K562 (cell line): ENCODE measurements around the gene ASB2. TPM values are rescaled to one million over a fixed set of nuclear protein-coding genes. Genes with fewer than 3 reads are reported as not detected.
A peak's percentile ranks its signal among the peaks of the same experiment; 100 is the strongest.

Source experiments
- ATAC-seq: fragments of 200-7000 bp; cut with Tn5 transposase; 3 replicates; pipeline ENCODE4 v1.9.1; 2020; ENCODE audit warnings: moderate library complexity
- BruUV-seq: library from RNA; stranded (reverse); fragments of 400-500 nt; replicated peaks from 2 replicates; lab custom pipeline; 2021; lab: Mats Ljungman, UMichigan
- CTCF ChIA-PET: fragments of 300-600 bp; formaldehyde crosslinking; extraction: SDS; loops from one replicate; lab custom pipeline; 2021; ENCODE audit warnings: low intra/inter-chr PET ratio; lab: Yijun Ruan, JAX
- POLR2A ChIA-PET: fragments of 300-600, 350-650 bp; sonication (Branson Sonifier 250); formaldehyde crosslinking; extraction: SDS; loops from one replicate; lab custom pipeline; 2021; ENCODE audit warnings: antibody characterized with exemption, inconsistent platforms; lab: Yijun Ruan, JAX
- DNase-seq, 4 experiments: peaks; one replicate each; pipeline versions ENCODE4 v3.0.0 to v3.0.0-alpha.2; 2011 to 2018; ENCODE audit warnings: low spot score in 3 of 4, mixed read lengths in 3 of 4; ENCODE audit errors: extremely low read depth in 1 of 4
- FAIRE-seq: peaks from 2 replicates; lab custom pipeline; 2011; peaks lifted over from hg19 to GRCh38; lab: Jason Lieb, UNC
- H2AFZ ChIP-seq: 2 replicates; pipeline ENCODE4 v1.6.0; 2011; ENCODE audit warnings: low read depth, low read length, control low read depth, inconsistent platforms
- H3K27ac ChIP-seq: fragments of 200-600 bp; 3 replicates; pipeline ENCODE4 v1.8.0; 2011; ENCODE audit warnings: low read depth, mild to moderate bottlenecking, control low read depth, inconsistent platforms, low read length, moderate library complexity, mixed read lengths; ENCODE audit errors: extremely low read depth
- H3K27me3 ChIP-seq, 2 experiments: fragments of 300-600 bp in 1 of 2; 2 replicates in 1 of 2; 3 replicates in 1 of 2; pipeline versions ENCODE4 v1.6.0 to v1.8.0; 2011; ENCODE audit warnings: inconsistent platforms in 2 of 2, low read length in 2 of 2, mild to moderate bottlenecking in 1 of 2, mixed read lengths in 1 of 2, moderate library complexity in 1 of 2; ENCODE audit not compliant: control insufficient read depth in 2 of 2, insufficient read depth in 2 of 2
- H3K36me3 ChIP-seq: fragments of 300-600 bp; 3 replicates; pipeline ENCODE4 v1.8.0; 2011; ENCODE audit warnings: mild to moderate bottlenecking, low read length, inconsistent platforms; ENCODE audit not compliant: control insufficient read depth, insufficient read depth
- H3K4me1 ChIP-seq, 2 experiments: fragments of 200-600 bp in 1 of 2; replicated peaks in 1 of 2; 2 replicates in 1 of 2; 3 replicates in 1 of 2; pipeline versions ENCODE4 v1.5.1 to v1.8.0; 2011; ENCODE audit warnings: inconsistent platforms in 2 of 2, low read length in 2 of 2, mild to moderate bottlenecking in 1 of 2, mixed read lengths in 1 of 2, moderate library complexity in 1 of 2; ENCODE audit not compliant: control insufficient read depth in 2 of 2, insufficient read depth in 2 of 2
- H3K4me2 ChIP-seq: 2 replicates; pipeline ENCODE4 v1.6.1; 2011; ENCODE audit warnings: low read length, control low read depth, inconsistent platforms, mixed read lengths; ENCODE audit not compliant: insufficient read depth
- H3K4me3 ChIP-seq: fragments of 200-600 bp; sonication (generic), shearing (Covaris generic); 2 replicates; pipeline ENCODE4 v1.5.1; 2016; ENCODE audit warnings: control low read depth, inconsistent platforms
- H3K79me2 ChIP-seq: fragments of 200-600 bp; 3 replicates; pipeline ENCODE4 v1.8.0; 2011; ENCODE audit warnings: low read length, inconsistent platforms; ENCODE audit not compliant: control insufficient read depth, insufficient read depth
- H3K9ac ChIP-seq, 2 experiments: 2 replicates each; pipeline versions ENCODE4 v1.6.0 to v1.6.1; 2011; ENCODE audit warnings: low read depth in 2 of 2, low read length in 2 of 2, control low read depth in 1 of 2, inconsistent platforms in 1 of 2, mild to moderate bottlenecking in 1 of 2, mixed read lengths in 1 of 2; ENCODE audit not compliant: insufficient read depth in 1 of 2
- H3K9me1 ChIP-seq: one replicate; pipeline ENCODE4 v1.6.0; 2011; ENCODE audit warnings: inconsistent platforms, mild to moderate bottlenecking, low read length, moderate library complexity; ENCODE audit not compliant: control insufficient read depth, insufficient read depth
- H3K9me3 ChIP-seq: replicated peaks from 2 replicates; pipeline ENCODE4 v1.5.1; 2011; ENCODE audit warnings: low read depth, low read length, inconsistent platforms; ENCODE audit not compliant: control insufficient read depth, insufficient read depth
- H4K20me1 ChIP-seq: replicated peaks from 2 replicates; pipeline ENCODE4 v1.6.1; 2011; ENCODE audit warnings: low read length, inconsistent platforms, mixed read lengths; ENCODE audit not compliant: control insufficient read depth, insufficient read depth
- NCOA6 ChIP-seq: fragments of 450-650 bp; IDR thresholded peaks from 2 replicates; pipeline ENCODE4 v1.6.1; 2017; ENCODE audit warnings: mild to moderate bottlenecking
- RBM25 ChIP-seq: fragments of 200-400 bp; formaldehyde crosslinking; IDR thresholded peaks from 2 replicates; pipeline ENCODE4 v1.6.1; 2018; ENCODE audit warnings: low read length, low read depth, moderate library complexity; ENCODE audit not compliant: severe bottlenecking
- YY1 ChIP-seq, 3 experiments: IDR thresholded peaks; 2 replicates each; pipeline ENCODE4 v1.6.1; 2011; ENCODE audit warnings: low read length in 2 of 3, mild to moderate bottlenecking in 2 of 3, moderate library complexity in 2 of 3, borderline replicate concordance in 1 of 3, control low read depth in 1 of 3, low read depth in 1 of 3; ENCODE audit not compliant: insufficient read depth in 3 of 3, insufficient replicate concordance in 2 of 3, control insufficient read depth in 1 of 3, insufficient read length in 1 of 3; ENCODE audit errors: extremely low read depth in 1 of 3
- ZBTB26 ChIP-seq: fragments of 450-650 bp; formaldehyde crosslinking; IDR thresholded peaks from 2 replicates; pipeline ENCODE4 v1.4.0; 2022; ENCODE audit warnings: missing genetic modification characterization
- ZNF347 ChIP-seq: fragments of 450-650 bp; formaldehyde crosslinking; IDR thresholded peaks from 2 replicates; pipeline ENCODE4 v1.4.0; 2020; ENCODE audit warnings: low read depth, mild to moderate bottlenecking, moderate library complexity
- ZNF57 ChIP-seq: fragments of 450-650 bp; formaldehyde crosslinking; IDR thresholded peaks from 2 replicates; pipeline ENCODE4 v1.4.0; 2020; ENCODE audit warnings: mild to moderate bottlenecking, moderate library complexity
- WGBS: fragments of 100-300 bp; shearing (Covaris generic); methylation state at CpG from one replicate; pipeline ENCODE4 v1.1.6; 2016; ENCODE audit warnings: low coverage, mixed read lengths; ENCODE audit not compliant: insufficient coverage; ENCODE audit errors: missing lambda C conversion rate; 5-methylcytosine and 5-hydroxymethylcytosine counted together
- in situ Hi-C: fragments of 300-500 bp; cut with MboI; formaldehyde crosslinking; loops from 4 replicates; pipeline ENCODE4 v1.15.0; 2018; ENCODE audit warnings: inconsistent platforms, mixed read lengths
- intact Hi-C: fragments of 100-400 bp; cut with micrococcal nuclease; formaldehyde crosslinking; loops from 2 replicates; pipeline ENCODE4 v1.14.2; 2022
- polyA plus RNA-seq, 8 experiments: library from polyadenylated mRNA; depleted of rRNA in 4 of 8; stranded (reverse) in 5 of 8; unstranded in 3 of 8; fragments of >200 nt; fragmentation: Nextera tagmentation in 2 of 8; fragmentation: Illumina TruSeq in 1 of 8; extraction: Ambion mirVana in 2 of 8; extraction: Trizol in 1 of 8; gene quantifications; 2 replicates each; pipeline versions ENCODE4 v1.2.1 to v1.2.3, GENCODE V29; 2011 to 2014; ENCODE audit warnings: inconsistent platforms in 1 of 8, missing spikeins in 1 of 8
- total RNA-seq, 7 experiments: library from RNA; depleted of rRNA in 6 of 7; stranded (reverse); fragments of >200 nt in 6 of 7; fragmentation: Illumina TruSeq in 2 of 7; extraction: Trizol in 2 of 7; gene quantifications; 2 replicates each; pipeline versions ENCODE4 v1.2.1 to v1.2.3, GENCODE V29; 2011 to 2021; ENCODE audit warnings: low replicate concordance in 1 of 7

Gene ASB2
- total and polyA plus RNA-seq, 9 of the 15 experiments (the other 6 are each of a cell fraction or from before 2014, with no cell fraction given), result not detected

DNA sequence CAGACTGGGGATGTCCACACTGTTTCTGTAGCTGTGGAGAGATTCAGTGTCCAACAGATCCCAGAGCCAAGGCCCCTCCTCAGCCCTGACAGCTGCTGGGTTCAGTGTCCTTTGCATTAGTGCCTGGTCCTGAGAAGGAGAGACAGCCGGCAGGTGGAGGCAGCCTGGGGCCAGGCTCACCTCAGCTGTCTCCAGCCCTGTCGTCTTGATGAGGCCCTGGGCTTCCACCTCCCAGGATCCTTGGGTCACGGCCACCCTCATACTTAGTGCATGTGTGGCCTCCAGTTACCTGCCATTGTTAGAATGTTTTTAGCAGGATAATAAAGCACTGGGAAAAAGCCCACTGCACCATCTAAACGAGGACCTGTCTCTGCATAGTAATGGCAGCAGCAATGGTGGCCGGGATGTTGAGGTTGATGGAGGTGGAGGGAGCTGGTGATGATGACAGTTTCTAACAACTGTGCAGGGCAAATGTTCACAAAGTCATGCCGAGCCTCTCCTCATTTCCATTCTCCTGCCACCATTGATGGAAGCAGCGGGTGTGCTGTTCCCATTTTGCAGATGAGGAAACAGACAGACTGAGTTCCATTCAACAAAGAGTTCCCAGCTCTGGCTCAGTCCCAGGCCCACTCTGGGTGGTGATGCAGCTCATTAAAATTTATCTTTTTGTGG lies 17.7 kb downstream of the ASB2 start:
- DNase-seq (no peak), ATAC-seq (no peak), FAIRE-seq (no peak)
- no TSS peak for BruUV-seq
- Histone ChIP-seq H3K27me3 (peaks cover 2 to 12% of the 10 kb centered on the region in 2 experiments; a peak in 2 of 5 replicates), H3K79me2 (no peaks in the 10 kb centered on the region), H2AFZ (no peak overlapping the region), H3K4me2 (no peak overlapping the region), H3K9ac (no peak overlapping the region), H3K4me3 (no peak overlapping the region), H3K36me3 (no peaks in the 10 kb centered on the region), H3K9me3 (no peaks in the 10 kb centered on the region), H4K20me1 (no peaks in the 10 kb centered on the region), H3K27ac (no peak overlapping the region), H3K4me1 (peaks cover 0 to 8% of the 10 kb centered on the region in 2 experiments; a peak in 1 of 5 replicates), H3K9me1 (no peaks in the 10 kb centered on the region)
- 0% methylated on average over 5 of the region's 7 CpGs for WGBS
- intact Hi-C loops (no loop called here), in situ Hi-C loops (no loop called here)
- ChIA-PET POLR2A (no interaction called here), CTCF (no interaction called here)
- TF ChIP-seq RBM25 (peak; percentile 14), ZNF347 (no peak)

DNA sequence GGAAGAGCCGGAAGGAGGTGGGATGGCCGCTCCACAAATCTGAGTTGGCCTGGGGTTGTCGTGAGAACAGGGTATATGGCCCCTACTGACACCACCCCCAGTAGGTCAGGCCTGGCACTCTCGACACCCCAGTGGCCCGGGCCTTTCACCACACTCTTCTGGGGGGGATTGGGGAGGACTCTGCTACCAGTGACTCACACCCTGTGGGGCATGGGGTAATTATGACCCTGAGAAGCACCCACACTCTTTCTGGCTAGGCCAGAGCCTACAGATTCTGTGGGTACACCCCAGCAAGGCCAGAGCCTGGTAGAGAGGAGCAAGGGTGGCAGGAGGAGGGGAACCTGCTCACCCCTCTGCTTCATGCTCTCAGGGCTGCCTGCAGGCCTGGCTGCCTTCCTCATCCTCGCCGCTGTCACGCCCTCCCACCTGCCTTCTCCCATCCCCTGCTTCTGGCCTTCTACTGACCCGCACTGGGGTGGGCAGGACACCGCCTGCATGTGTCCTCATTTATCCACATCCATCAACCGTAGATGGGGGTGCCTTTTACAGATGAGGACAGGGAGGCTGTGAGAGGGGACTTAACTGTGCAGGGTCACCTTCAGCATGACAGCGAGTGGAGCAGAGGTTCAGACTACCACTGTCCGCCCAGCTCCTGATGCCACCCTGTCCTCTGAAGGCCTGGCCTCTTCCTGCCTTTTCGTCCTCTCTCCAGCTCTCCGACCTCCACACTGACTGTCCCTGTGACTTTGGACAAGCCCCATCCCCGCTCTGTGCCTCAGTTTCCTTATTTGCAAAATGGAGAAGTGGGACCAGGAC lies 18.4 kb downstream of the ASB2 start:
- Histone ChIP-seq H3K36me3 (no peaks in the 10 kb centered on the region), H3K9me1 (no peaks in the 10 kb centered on the region), H4K20me1 (no peaks in the 10 kb centered on the region), H3K27me3 (peaks cover 2 to 20% of the 10 kb centered on the region in 2 experiments; a peak in 2 of 5 replicates), H2AFZ (no peak overlapping the region), H3K4me3 (no peak overlapping the region), H3K4me1 (peaks cover 0 to 8% of the 10 kb centered on the region in 2 experiments; a peak in 1 of 5 replicates), H3K9ac (no peak overlapping the region), H3K79me2 (no peaks in the 10 kb centered on the region), H3K9me3 (no peaks in the 10 kb centered on the region), H3K27ac (no peak overlapping the region), H3K4me2 (no peak overlapping the region)
- in situ Hi-C loops, result no loop called here
- intact Hi-C loops, result no loop called here
- no peak for DNase-seq
- POLR2A ChIA-PET, result no interaction called here
- no TSS peak for BruUV-seq
- 5% methylated on average over 8 of the region's 16 CpGs for WGBS
- FAIRE-seq, result no peak
- CTCF ChIA-PET, result no interaction called here
- no peak for ATAC-seq
- TF ChIP-seq ZNF57 (CRISPR knock-in tag) (no peak), YY1 (IDR thresholded peaks at IDR 0.05; ENCODE audit: borderline replicate concordance in 1 of 3, control insufficient read depth in 1 of 3, extremely low read depth in 1 of 3, insufficient read depth in 3 of 3, insufficient read length in 1 of 3, insufficient replicate concordance in 2 of 3, low read depth in 1 of 3, low read length in 2 of 3) (no peak), NCOA6 (no peak), ZBTB26 (no peak)
